Measurements from ENCODE around the gene HCN2.

DNA sequence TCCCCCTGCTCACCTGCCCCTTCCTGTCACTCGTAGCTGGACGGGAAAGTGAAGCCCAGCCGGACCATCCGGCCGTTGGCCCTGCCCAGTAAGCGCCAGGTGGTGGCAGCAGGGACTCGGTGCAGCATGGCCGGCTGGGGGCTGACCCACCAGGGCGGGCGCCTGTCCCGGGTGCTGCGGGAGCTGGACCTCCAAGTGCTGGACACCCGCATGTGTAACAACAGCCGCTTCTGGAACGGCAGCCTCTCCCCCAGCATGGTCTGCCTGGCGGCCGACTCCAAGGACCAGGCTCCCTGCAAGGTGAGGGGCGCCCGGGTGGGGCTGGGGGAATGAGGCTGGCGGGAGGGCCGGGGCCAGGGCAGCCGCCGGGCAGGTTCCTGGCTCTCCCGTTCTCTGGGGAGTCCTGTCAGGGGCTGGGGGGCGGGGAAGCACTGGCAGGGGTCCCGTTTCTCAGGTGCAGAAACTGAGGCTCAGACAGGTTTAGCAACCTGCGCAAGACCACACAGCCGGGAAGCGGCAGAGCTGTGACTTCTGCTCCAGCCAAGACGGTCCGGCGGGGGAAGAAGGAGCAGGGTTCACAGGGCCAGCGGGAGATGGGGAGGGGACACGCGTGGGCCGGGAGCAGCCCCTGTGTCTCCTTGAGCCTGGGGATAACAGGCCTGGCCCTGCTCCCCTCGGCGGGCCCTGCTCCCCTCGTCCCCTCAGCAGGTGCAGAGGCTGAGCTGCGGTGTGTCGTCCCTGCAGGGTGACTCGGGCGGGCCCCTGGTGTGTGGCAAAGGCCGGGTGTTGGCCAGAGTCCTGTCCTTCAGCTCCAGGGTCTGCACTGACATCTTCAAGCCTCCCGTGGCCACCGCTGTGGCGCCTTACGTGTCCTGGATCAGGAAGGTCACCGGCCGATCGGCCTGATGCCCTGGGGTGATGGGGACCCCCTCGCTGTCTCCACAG lies 40.5 kb upstream of the HCN2 start:
- TF ChIP-seq, protein P1, sequence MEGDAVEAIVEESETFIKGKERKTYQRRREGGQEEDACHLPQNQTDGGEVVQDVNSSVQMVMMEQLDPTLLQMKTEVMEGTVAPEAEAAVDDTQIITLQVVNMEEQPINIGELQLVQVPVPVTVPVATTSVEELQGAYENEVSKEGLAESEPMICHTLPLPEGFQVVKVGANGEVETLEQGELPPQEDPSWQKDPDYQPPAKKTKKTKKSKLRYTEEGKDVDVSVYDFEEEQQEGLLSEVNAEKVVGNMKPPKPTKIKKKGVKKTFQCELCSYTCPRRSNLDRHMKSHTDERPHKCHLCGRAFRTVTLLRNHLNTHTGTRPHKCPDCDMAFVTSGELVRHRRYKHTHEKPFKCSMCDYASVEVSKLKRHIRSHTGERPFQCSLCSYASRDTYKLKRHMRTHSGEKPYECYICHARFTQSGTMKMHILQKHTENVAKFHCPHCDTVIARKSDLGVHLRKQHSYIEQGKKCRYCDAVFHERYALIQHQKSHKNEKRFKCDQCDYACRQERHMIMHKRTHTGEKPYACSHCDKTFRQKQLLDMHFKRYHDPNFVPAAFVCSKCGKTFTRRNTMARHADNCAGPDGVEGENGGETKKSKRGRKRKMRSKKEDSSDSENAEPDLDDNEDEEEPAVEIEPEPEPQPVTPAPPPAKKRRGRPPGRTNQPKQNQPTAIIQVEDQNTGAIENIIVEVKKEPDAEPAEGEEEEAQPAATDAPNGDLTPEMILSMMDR (IDR thresholded peaks at IDR 0.05): no peak
- TF ChIP-seq POLR2AphosphoS5 (IDR thresholded peaks at IDR 0.05; ENCODE audit: insufficient read depth in 1 of 2, low read depth in 1 of 2) (no peak), POLR2A (IDR thresholded peaks at IDR 0.05) (no peak)

Data from vagina (tissue), 2 donors.